ENCODE data around the gene AGPAT1.

The AGPAT1 gene

DNA sequence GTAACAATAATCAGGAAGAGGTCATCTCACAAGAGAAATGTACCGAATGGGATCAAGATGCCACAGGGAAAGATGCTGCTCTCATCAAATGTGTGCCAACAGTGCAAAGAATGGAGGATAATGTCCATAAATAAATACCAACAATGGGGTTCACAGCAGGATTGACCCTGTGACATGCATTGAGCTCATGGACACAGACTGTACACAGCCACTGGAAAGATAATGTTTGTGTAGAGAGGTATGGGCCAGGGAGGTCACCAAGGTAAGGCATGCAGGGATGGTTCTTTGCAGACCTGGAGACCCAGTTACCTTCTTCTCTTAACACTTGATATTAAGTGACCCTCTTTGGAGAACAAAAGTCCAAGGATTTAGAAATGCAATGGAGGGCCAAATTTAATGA lies 1.5 kb downstream of the AGPAT1 start:
- no peak for DNase-seq (ENCODE audit: low read depth, low spot score)
- H3K27ac ChIP-seq: no peak overlapping the region

DNA sequence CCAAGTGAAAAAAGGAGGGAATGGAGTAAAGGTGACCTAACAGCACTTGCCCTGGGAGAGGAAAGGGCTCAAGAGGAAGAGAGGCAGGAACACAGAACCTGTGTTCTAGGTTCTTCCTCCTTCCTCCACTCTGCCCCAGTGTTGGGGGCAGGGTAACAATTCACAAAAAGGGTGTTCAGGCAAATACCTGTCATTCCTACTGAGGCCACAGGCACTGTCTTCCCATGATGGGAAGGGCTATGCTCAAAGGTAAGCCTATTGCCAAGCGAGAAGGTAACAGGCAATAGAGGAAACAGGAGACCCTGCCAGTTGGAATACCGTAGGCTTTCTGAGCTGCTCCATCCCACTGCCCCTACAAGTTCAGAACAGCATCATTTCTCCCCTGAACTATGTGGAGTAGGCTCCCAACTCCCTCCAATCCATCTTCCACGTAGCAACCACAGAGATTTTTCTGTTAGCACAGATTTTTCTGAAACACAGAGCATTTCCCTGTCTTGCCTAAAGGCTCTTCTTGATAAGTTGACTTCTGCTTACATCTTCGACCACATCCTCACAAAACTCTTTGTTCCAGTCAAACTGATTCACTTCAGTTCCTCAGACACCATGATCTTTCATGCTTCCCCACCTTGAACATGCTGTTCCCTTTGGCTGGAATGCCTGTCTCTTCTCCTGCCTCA lies 2.7 kb downstream of the AGPAT1 start:
- H3K27ac ChIP-seq: no peak overlapping the region
- no peak for DNase-seq (ENCODE audit: low read depth, low spot score)

DNA sequence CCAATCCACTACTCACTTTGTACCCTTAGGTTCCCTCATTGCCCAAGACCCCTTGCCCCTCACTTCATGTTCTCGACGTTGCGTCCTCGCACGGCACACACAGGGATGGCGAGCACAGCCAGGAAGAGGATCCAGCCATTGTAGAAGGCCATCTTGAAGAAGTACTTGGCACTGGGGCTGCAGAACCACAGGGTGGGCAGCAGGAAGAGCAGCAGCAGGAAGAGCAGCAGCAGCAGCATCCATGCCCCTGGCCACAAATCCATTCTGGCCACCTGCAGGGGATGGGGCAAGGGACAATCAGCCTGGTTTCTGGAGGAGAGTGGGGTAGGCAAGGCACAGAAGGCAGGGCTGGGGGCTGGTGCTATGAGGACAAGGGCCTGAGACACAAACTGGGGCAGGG lies 4.7 kb downstream of the AGPAT1 start:
- DNase-seq (ENCODE audit: low read depth, low spot score): no peak
- no peak overlapping the region for H3K27ac ChIP-seq

DNA sequence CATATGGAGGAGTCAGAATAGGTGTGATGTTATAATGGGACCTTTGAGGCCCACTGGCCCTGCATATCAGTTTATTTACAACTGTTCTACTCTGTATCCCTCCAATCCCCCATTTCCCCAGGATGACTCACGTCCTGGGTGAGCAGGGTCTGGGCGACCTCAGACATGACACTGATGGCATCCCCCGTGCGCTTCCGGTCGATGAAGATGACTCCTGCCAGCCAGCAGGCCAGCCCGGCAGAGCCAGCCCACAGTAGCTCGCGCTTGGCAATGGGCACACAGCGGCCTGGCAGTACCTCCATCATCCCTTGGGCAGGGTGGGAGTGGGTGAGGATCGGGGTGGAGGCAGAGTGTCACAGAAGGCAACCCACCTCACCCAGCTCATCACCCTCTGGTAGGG lies 5.6 kb downstream of the AGPAT1 start:
- H3K27ac ChIP-seq: no peak overlapping the region
- no peak for DNase-seq (ENCODE audit: low read depth, low spot score)

GRCh38 chr6:32168807-32169591 lies 6.9 kb downstream of the AGPAT1 start:
- no peak for DNase-seq (ENCODE audit: low read depth, low spot score)
- H3K27ac ChIP-seq: no peak overlapping the region

DNA sequence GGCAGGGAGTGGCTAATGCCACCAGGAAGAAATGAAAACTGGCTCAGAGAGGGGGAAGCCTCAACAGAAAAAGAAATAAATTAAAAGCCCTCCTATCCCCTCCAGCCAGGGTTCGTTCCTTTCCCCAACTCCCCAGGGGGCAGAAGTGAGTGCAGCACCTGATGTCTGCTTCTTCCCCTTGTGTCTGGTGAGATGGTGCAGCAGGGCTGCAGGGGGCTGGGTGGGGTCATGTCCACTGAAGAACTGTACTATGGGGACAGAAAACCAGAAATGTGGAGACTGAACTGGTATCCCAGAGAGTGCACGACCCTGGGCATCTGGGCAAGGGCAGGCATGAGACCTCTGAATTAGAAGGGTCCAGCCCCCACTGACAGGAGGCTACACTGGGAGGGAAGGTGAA lies 7.5 kb downstream of the AGPAT1 start:
- DNase-seq (ENCODE audit: low read depth, low spot score): no peak
- H3K27ac ChIP-seq: no peak overlapping the region

- DNase-seq (ENCODE audit: low read depth, low spot score): no peak
- H3K27ac ChIP-seq: no peak overlapping the region
These were observed 8.1 kb downstream of the AGPAT1 start for GRCh38 chr6:32167761-32168262.

- DNase-seq (ENCODE audit: low read depth, low spot score): no peak
- H3K27ac ChIP-seq: no peak overlapping the region
These were observed 8.6 kb downstream of the AGPAT1 start for GRCh38 chr6:32167154-32167760.

DNA sequence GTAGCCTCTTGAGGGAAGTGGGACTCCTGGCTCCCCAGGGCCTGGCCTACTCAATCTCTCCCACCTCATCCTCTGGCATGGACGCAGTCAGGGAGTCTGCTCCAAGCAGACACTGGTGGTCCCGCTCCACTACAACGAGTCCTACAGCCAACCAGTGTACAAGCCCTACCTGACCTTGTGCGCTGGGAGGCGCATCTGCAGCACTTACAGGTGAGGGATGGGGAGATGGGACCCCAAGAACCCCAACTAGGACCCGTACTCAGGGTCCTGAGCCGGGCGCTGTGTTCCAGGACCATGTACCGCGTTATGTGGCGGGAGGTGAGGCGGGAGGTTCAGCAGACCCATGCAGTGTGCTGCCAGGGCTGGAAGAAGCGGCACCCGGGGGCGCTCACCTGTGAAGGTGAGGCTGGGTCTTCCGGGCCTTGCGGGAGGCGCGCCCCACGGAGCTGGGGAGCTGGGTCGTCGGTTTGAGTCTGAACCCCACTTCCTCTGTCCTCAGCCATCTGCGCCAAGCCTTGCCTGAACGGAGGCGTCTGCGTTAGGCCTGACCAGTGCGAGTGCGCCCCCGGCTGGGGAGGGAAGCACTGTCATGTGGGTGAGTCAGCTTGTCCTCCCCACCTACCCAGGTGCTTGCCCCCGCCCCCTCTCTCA lies 9.3 kb downstream of the AGPAT1 start:
- H3K27ac ChIP-seq: no peak overlapping the region
- DNase-seq (ENCODE audit: low read depth, low spot score): no peak

- H3K27ac ChIP-seq: no peak within 1 kb of the TSS
- DNase-seq (ENCODE audit: low read depth, low spot score): no peak
These were observed 11.6 kb downstream of the AGPAT1 start, which contains the start of gene EGFL8 for GRCh38 chr6:32164295-32164694. TSS of gene EGFL8 (plus strand) at chr6:32164595. CDS start at chr6:32166166, 1,571 bp downstream.

GRCh38 chr6:32163559-32164258 lies 12.2 kb downstream of the AGPAT1 start:
- H3K27ac ChIP-seq: no peak overlapping the region
- DNase-seq (ENCODE audit: low read depth, low spot score): no peak

DNA sequence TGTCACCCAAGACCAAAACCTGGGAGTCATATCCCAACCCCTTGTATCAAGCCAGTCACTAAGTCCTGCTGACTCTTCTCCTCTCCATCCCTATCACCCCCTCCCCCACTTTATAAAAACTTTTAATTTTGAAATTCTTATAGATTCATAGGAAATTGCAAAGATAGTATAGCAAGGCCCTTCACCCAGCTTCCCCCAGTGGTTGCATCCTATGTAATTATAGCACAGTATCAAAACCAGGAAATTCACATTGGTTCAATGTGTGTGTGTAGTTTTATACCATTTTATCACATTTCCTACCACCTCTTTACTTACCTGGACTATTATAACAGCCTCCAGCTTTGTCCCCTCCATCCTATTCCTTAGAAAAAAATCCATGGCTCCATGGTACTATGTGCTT lies 17.8 kb downstream of the AGPAT1 start:
- no peak for DNase-seq (ENCODE audit: low read depth, low spot score)
- H3K27ac ChIP-seq: no peak overlapping the region

DNA sequence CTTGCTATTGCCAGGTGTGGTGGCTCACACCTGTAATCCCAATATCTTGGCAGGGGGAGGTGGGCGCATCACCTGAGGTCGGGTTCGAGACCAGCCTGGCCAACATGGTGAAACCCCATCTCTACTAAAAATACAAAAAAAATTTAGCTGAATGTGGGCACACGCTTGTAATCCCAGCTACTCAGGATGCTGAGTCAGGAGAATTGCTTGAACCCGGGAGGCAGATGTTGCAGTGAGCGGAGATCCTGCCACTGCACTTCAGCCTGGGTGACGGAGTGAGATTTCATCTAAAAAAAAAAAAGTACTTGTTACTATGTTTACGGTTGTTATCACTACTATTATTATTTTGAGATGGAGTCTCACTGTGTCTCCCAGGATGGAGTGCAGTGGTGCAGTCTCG lies 19.0 kb downstream of the AGPAT1 start:
- no peak overlapping the region for H3K27ac ChIP-seq
- no peak for DNase-seq (ENCODE audit: low read depth, low spot score)

DNA sequence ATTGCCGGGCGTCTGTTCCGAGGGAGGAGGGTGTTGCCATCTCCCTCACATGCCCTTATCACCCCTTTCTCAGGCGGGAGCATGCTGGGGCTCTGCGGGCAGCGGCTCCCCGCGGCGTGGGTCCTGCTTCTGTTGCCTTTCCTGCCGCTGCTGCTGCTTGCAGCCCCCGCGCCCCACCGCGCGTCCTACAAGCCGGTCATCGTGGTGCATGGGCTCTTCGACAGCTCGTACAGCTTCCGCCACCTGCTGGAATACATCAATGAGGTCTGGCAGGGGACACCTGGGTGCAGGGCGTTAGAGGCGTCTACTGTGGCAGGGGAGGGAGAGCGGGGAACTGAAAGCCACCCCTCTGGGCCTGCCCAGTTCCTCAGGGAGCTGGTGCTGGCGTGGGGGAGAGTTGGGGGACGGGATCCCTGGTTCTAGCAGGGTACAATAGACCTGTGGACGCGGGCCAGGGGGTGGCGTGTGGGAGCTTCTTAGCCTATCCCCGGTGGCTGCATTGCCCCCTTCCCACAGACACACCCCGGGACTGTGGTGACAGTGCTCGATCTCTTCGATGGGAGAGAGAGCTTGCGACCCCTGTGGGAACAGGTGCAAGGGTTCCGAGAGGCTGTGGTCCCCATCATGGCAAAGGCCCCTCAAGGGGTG lies 21.2 kb downstream of the AGPAT1 start:
- no peak for DNase-seq (ENCODE audit: low read depth, low spot score)
- H3K27ac ChIP-seq: peak overlapping the region; percentile 58

DNA sequence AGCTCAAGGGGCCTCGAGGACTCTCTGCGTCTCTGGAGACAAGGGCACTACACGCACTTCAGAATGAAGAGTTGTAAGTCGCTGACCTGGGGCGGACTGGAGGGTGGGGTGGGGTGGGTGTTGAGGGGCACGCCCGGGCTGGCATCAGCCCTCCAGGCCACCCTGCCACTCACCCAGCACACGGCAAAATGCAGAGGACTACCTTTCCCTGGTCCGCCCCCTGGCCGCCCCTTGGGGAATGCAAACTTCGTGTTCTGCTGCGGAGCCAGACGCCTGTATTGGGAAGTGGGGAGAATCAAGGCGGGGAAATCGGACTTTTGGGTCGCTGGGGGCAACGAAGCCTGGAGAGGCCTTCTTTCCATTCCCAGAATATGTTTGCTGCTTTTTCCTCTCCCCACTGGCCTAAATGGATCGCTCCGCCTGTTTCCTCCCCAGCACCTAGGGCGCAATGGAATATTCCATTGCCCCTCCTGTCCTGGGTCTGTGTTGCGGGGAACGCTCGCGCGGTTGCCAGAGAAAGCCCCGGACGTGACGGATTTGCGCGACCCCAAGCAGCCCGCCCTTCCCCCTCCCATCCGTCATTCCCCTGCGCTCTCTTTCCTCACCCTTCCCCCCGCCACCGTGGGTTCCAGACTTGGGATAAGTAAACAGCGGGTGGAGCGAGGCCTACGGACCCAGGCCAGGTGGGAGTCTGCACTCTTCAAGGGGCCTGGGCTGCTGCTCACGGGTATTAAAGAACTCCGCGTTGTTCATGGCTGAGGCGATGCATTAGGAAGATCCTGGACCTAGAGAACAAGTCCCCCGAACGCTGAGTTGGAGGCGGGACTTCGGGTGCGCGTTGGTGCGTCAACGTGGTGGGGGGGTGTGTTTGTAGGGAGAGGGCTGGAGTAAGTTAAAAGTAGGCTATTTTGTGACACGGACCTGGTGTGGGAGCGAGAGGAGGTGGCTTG lies 22.0 kb downstream of the AGPAT1 start, which contains the start of gene PPT2:
PPT2 (plus strand) TSS at position 578 of the 950 bp plus-strand sequence. CDS start 454 bp downstream, outside the sequence.
- no peak for DNase-seq (ENCODE audit: low read depth, low spot score)
- peak within 1 kb of the TSS; percentile 58 for H3K27ac ChIP-seq

DNA sequence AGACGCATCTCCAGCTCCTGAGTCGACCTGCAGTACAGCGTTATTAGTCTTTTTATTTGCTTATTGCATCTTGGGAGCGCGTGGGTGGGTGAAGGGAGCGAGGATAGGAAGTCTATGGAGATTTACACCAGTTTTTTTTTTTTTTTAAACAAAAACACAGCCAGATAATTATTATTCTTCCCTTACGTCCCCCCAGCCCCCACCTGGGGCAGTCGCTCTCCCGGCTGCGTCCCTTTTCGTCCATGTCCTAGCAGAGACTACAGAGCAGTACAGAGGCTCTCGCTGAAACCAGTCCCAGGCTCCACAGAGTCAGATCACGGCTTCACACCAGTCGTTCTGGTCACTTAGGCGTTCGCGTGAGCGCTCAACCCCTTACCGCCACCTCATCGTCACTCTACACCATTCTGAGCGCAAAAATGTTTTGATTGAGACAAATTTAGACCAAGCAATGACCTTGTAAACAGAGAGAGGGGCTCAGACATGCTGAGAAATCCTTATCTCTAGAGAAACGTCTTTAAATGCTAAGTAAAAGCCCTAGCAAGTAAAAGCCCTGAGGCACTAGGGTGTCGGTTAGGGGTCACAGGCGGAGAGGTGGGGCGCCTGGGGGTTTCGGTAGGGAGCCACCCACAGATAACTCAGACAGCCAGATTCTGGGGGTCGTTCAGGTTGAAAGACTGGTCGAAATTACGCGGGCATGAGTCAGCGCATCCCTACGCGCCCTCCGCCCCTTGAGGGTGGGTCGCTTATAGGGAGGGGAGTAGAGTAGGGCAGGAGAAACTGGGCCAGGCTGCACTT lies 22.9 kb downstream of the AGPAT1 start:
- H3K27ac ChIP-seq: peak overlapping the region; percentile 58
- no peak for DNase-seq (ENCODE audit: low read depth, low spot score)
